ENCODE data around the gene ZBTB32.

Gene ZBTB32

GRCh38 chr19:35752746-35753350 is 48.5 kb downstream of the ZBTB32 start:
- DNase-seq (ENCODE audit: low read depth), result no peak

- DNase-seq (ENCODE audit: low read depth), result no peak
Measured at GRCh38 chr19:35753634-35754369, 49.4 kb downstream of the ZBTB32 start.

- DNase-seq (ENCODE audit: low read depth), result no peak
Measured at GRCh38 chr19:35754370-35755130, 50.2 kb downstream of the ZBTB32 start.

GRCh38 chr19:35755131-35755549 is 50.8 kb downstream of the ZBTB32 start:
- no peak for DNase-seq (ENCODE audit: low read depth)

GRCh38 chr19:35755550-35756376 is 51.4 kb downstream of the ZBTB32 start:
- DNase-seq (ENCODE audit: low read depth), result peak; percentile 93

- DNase-seq (ENCODE audit: low read depth), result peak; percentile 79
Measured at GRCh38 chr19:35756377-35757230, 52.2 kb downstream of the ZBTB32 start, which contains the start of gene HSPB6. Gene HSPB6 (minus strand): TSS chr19:35757029. CDS start chr19:35757008, 21 bp downstream.

- DNase-seq (ENCODE audit: low read depth), result peak; percentile 92
Measured at GRCh38 chr19:35757231-35757748, 52.9 kb downstream of the ZBTB32 start.

GRCh38 chr19:35757749-35758608 is 53.6 kb downstream of the ZBTB32 start, which contains the start of gene PROSER3:
Gene PROSER3 (plus strand): TSS chr19:35758176. CDS start chr19:35758216, 40 bp downstream.
- peak; percentile 100 for DNase-seq (ENCODE audit: low read depth)

GRCh38 chr19:35759697-35760096 is 55.3 kb downstream of the ZBTB32 start:
- no peak for DNase-seq (ENCODE audit: low read depth)

- peak; percentile 12 for DNase-seq (ENCODE audit: low read depth)
Measured at GRCh38 chr19:35760711-35761349, 56.5 kb downstream of the ZBTB32 start.

GRCh38 chr19:35764432-35765315 is 60.3 kb downstream of the ZBTB32 start:
- DNase-seq (ENCODE audit: low read depth), result no peak
